ENCODE measurements around the gene SCGB2A2.

DNA sequence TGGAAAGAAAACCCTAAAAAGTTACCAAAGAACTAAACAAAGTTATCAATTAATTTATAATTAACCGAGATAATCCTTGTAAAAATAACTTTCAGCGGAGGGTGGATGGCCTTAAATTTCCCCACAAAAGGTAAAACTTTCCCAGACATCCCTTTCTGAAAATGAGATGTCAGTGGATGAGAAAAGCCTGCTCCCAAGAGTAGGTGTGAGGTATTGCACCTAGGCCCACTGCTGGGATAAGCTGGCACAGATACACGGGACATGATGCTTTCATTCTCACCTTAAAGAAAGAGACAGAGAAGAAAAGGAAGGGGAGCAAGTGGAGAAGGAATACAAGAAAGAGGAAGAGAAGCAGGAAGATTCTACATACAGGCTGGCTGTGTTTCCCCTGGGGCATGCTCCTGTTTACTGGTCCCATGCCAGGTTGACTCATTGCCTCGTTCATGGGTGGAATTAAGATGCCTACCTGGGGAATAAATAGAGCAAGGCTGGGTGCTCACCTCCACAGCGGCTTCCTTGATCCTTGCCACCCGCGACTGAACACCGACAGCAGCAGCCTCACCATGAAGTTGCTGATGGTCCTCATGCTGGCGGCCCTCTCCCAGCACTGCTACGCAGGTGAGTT lies at the start of gene SCGB2A2:
- no peak for TF ChIP-seq BRCA1 (IDR thresholded peaks at IDR 0.05; ENCODE audit: low read depth, low read length)
- no peak for TF ChIP-seq SMAD1 (IDR thresholded peaks at IDR 0.05; ENCODE audit: low read depth, partially characterized antibody)
- no peak for TF ChIP-seq POLR2AphosphoS5 (IDR thresholded peaks at IDR 0.05; ENCODE audit: low read length)
- TF ChIP-seq KDM1A (IDR thresholded peaks at IDR 0.05; ENCODE audit: borderline replicate concordance) = no peak
- no peak for TF ChIP-seq POLR2AphosphoS2 (IDR thresholded peaks at IDR 0.05; ENCODE audit: low read depth, low read length)
- no peak for TF ChIP-seq SMAD5 (IDR thresholded peaks at IDR 0.05; ENCODE audit: low read depth)
